ENCODE measurements around the gene ANAPC5.
A peak's percentile ranks its signal among the peaks of the same experiment; 100 is the strongest.
"Not testable (repeated sequence)": the region's sequence is repeated elsewhere in the genome, so short reads cannot be mapped to it uniquely, and the experiment has no call there.

Gene ANAPC5, protein sequence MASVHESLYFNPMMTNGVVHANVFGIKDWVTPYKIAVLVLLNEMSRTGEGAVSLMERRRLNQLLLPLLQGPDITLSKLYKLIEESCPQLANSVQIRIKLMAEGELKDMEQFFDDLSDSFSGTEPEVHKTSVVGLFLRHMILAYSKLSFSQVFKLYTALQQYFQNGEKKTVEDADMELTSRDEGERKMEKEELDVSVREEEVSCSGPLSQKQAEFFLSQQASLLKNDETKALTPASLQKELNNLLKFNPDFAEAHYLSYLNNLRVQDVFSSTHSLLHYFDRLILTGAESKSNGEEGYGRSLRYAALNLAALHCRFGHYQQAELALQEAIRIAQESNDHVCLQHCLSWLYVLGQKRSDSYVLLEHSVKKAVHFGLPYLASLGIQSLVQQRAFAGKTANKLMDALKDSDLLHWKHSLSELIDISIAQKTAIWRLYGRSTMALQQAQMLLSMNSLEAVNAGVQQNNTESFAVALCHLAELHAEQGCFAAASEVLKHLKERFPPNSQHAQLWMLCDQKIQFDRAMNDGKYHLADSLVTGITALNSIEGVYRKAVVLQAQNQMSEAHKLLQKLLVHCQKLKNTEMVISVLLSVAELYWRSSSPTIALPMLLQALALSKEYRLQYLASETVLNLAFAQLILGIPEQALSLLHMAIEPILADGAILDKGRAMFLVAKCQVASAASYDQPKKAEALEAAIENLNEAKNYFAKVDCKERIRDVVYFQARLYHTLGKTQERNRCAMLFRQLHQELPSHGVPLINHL

DNA sequence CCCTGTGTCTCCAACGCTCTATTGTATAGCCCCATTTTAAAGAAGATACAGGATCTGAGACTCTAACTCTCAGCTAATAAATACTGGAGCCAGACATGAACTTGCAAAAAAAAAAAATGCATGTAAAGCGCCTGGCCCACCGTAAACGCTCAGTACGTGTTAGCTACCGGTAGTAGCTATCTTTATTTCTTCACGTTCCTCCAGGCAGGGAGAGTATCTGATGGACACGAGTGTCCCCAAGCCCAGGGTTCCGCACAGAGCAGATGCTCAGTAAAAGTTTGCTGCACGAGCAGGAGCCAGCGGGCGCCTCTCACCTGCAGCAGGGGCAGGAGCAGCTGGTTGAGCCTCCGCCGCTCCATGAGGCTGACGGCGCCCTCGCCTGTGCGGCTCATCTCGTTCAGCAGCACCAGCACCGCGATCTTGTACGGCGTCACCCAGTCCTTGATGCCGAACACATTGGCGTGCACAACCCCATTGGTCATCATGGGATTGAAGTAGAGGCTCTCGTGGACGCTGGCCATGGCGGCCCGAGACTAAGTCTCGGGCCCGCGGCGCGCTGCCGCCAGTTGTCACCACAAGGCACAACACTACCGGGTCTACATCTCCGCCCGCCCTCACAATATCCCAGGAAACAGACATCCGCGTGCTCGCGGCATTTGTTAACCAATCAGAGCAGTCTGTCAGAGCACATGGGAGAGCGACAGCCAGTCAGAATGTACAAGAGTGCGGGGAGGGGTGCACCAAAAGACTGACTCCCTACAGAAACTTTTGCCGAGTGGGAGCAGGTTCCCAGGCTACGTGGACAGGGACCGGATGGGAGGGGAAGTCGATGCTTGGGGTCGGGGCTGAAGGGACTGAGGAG, at the start of gene ANAPC5:
TSS of gene ANAPC5 (minus strand) at position 592 of the 862 bp plus-strand sequence. CDS start at position 521, 71 bp downstream.
- DNase-seq (ENCODE audit: insufficient read length, low spot score) (peak; percentile 89), FAIRE-seq (peak; percentile 97)

DNA sequence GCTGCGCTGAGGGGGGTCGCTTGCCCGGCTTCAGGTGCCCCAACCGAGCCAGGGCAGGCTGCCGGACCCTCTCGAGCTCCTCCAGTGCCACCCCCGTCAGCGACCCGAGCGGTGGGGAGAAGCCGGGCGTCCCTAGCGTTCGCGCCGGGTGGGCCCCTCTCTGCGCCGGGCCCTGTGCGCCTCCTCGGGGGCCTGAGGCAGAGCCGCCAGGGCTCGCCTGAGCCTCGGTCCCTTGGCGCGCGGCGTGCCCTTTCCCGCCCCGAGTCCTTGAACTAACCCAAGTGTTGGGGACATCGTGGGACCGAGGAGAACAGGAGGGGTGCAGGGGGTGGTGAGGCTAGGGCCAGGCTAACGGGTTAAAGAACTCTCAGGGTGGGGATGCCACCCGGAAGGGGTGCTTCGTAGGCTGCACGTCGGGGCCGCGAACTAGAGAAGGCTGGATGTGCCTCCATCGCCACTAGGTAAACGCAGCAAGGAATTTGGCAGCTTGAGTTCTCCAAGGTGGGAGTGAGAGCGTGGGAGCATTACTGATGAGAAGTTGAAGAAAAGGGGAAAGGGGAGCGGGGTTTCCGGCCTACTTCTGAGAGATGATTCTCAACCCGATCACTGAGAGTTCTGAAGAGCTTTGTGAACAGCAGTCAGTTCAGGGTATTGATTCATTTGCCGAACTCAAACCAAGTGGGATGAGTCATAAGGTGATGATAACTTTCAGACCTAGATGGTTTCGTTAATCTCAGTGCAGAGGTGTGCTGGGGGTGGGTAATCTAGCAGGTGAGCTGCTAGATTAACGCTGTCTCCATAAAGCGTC, 48.3 kb upstream of the ANAPC5 start:
- DNase-seq (ENCODE audit: insufficient read length, low spot score): peak; percentile 40
- peak; percentile 98 for FAIRE-seq

DNA sequence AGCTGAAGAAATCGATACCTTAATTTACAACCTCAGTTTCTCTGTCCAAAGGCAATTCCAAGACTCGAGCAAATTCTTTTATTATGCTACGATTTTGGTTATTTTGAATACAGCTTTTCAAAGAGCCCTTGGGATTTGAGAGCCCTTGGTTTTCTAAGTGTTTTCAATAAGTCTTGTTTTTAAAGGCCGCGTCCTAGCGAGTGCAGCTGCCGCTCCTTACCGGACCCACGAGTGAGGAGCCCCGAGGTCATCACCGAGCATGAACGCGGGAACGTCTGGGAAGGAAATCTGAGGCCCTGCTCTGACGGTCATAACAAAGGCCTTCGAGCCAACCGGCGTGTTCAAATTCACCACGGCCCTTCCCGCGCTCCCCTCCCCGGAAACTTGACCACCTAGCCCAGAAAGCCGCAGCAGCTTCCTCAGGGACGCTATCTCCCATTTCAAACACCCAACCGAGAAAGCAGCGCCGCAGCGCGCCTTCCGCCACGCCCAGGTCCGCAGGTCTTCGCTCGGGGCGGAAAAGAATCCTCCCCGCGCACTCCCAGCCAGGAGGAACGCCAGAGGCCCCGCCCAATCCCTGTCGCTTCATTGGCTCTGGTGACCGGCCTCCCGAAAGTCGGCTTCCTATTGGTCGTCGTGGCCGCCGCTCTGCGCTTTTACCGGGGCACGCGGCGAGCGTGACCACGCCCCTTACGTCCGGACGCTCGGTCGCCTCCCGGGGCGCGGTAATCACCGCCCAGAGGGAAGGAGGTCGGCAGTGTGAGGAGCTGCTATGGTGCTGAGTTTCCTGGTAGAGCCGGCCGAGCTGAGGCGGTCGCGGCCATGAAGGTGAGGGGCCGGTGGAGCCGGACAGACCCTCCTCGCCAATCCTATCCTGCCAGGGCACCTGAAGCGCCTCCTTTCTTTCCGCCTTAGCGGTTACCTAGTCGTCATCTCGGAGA, 47.5 kb upstream of the ANAPC5 start, which contains the start of gene RNF34:
TSS of gene RNF34 (plus strand) at position 728 of the 941 bp plus-strand sequence. CDS start at position 823, 95 bp downstream.
- FAIRE-seq (peak; percentile 98), DNase-seq (ENCODE audit: insufficient read length, low spot score) (peak; percentile 85)

DNA sequence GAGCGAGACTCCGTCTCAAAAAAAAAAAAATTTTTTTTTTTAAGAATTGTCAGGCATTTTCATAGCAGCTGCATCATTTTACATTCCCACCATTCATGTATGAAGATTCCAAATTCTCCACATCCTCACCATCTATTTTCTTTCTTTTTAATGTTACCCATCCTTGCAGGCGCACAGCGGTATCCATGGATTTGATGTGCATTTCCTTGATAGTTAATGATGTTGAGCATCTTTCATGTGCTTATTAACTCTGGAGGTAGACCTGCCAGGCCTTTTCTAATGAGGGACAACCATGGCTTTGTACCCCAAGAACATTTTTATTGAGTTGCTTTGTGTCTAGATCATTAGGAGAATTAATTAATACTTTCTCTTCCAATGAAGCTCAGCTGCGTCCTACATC, 46.1 kb upstream of the ANAPC5 start:
- FAIRE-seq (no peak), DNase-seq (ENCODE audit: insufficient read length, low spot score) (no peak)

DNA sequence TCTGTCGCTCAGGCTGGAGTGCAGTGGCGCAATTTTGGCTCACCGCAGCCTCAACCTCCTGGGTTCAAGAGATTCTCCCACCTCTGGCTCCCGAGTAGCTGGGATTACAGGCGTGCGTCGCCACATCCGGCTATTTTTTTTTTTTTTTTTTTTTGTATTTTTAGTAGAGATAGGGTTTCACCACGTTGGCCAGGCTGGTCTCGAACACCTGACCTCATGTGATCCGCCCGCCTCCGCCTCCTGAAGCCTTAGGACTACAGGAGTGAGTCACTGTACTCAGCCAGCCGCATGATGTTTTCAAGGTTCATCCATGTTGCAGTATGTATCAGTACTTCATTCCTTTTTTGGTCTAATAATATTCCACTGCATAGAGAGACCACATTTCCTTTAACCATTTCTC, 45.3 kb upstream of the ANAPC5 start:
- DNase-seq (ENCODE audit: insufficient read length, low spot score) (no peak), FAIRE-seq (no peak)

DNA sequence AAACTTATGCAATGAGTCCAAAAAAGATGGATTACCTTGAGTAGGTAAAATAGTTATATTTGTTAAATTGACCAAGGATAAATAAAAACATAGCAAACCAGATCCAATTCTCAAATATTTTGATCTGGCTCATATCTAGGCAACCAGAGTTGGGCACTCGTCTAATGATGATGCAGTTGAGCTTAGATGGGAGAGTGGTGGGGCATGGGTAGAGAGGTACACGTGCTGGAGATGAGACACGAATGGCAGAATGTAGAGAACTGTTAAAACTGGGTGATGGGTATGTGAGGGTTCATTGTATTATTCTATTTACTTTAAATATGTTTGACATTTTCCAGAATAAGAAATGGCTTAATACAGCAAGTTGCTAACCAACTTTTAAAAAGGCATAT, 40.1 kb upstream of the ANAPC5 start:
- FAIRE-seq (no peak), DNase-seq (ENCODE audit: insufficient read length, low spot score) (no peak)

DNA sequence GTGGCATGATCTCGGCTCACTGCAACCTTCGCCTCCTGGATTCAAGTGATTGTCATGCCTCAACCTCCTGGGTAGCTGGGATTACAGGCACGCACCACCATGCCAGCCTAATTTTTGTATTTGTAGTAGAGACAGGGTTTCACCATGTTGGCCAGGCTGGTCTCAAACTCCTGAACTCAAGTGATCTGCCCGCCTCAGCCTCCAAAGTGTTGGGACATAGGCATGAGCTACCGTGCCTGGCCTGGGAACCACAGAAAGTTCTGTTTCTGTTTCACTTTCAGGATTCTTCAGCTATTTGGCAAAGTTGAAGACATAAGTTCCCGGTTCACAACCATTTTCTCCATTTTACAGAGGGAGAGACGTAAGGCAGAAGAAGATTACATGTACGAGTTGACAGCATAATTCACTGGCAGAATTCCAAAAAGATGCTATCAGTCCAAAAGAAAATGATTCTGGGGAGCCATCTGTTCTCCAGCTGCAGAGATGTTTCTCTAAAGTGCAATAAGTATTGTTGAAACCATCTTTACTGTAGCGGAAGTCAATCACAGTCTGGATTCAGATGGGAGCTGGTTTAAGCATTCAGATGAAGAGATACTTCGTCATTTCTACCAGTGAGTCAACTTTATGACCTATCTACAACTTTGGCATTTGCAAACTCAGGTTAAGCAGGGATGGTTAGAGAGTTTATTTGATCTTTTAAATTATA, 39.6 kb upstream of the ANAPC5 start:
- peak; percentile 93 for FAIRE-seq
- DNase-seq (ENCODE audit: insufficient read length, low spot score): peak; percentile 32

DNA sequence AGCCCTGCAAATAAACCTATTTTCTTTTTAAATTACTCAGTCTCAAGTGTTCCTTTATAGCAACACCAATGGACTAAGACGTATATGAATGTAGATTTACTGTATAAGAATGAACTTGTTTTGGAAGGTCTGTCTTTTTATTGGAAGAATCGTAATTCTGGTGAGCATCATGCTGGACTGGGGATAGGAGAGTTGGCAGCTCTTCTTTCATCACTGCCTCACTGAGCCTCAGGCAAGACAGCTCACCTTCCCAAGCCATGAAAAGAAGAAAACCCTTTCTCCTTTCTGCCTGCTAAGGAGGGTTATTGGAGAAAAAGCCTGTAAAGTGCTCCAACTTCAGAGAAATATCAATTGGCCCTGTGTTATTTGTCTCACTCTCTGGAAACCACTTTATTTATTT, 38.6 kb upstream of the ANAPC5 start:
- FAIRE-seq: no peak
- DNase-seq (ENCODE audit: insufficient read length, low spot score): no peak

DNA sequence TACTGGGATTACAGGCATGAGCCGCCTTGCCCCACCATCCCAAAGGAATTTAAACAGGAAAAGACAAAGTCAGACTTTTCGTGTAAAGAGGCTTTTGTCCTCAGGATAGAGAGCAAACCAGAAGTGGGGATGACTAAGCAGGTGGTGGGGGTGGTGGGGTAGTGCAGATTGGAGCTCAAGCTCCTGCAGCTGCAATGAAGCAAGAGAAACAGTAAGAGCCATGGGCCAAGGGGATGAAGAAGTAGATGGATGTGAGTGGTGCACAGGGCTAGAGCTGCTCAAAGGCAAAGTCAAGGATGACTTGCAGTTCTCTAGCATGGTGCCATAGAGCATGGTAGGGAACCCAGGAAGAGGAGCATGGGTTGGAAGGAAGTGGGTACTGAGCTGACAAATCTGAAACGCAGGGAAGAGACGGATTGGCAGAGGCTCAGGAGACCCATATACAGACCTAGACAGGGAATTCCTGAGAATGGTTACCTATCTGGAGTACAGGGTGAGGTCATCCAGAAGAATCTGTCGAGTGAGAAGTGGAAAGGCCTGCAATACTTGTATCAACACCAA, 36.3 kb upstream of the ANAPC5 start:
- DNase-seq (ENCODE audit: insufficient read length, low spot score) (no peak), FAIRE-seq (no peak)

DNA sequence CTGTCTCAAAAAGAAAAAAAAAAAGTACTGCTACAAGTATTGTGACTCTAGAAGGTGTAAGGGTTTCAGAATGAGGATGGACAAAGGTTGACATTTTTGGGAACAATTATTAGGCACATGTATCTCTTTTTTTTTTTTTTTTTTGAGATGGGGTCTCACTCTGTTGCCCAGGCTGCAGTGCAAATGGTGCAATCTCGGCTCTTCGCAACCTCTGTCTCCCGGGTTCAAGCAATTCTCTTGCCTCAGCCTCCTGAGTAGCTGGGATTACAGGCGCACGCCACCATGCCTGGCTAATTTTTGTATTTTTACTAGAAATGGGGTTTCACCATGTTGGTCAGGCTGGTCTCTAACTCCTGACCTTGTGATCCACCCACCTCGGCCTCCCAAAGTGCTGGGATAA, 32.7 kb upstream of the ANAPC5 start:
- not testable (repeated sequence) for DNase-seq (ENCODE audit: insufficient read length, low spot score); FAIRE-seq

DNA sequence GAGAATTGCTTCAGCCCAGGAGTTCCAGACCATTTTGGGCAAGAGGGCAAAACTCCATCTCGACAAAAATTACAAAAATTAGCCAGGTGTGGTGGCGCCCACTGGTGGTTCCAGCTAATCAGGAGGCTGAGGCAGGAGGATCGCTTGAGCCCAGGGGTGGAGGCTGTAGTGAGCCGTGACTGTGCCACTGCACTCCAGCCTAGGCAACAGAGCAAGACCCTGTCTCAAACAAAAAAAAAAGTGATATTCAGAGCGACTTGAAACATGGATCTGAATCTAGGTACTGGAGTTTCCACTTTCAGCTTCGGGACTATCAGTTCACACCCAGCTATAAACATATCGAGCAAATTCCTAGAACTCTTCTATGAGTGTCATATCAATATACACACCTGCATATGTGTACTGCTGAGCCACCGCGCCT, 31.4 kb upstream of the ANAPC5 start:
- DNase-seq (ENCODE audit: insufficient read length, low spot score): no peak
- FAIRE-seq: no peak

DNA sequence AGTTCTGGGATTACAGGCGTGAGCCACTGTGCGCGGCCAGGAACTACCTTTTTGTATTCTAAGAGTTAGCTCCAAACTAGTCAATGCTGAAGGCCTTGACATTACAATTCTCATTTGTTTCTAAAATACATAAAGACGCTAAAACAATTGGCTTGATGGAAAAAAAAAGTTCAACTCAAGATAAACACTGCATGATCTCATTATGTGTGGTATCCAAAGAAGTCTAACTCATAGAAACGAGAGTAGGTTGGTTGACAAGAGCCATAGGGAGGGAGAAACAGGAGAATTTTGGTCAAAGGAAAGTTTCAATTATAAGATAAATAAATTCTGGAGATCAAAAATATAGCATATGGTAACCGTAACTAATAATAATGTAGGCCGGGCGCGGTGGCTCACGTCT, 27.7 kb upstream of the ANAPC5 start:
- FAIRE-seq (no peak), DNase-seq (ENCODE audit: insufficient read length, low spot score) (no peak)

DNA sequence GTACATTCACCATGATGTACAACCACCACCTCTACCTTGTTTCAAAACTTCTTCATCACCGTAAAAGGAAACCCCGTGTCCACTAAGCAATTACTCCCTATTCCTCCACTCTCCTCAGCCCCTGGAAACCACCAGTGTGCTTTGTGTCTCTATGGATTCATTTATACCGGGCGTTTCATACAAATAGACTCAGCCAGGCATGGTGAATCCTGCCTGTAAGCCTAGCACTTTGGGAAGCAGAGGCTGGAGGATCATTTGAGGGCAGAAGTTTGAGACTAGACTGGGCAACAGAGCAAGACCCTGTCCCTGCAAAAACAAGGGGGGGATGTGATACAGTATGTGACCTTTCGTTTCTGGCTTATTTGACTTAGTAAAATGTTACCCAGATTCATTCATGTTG, 26.5 kb upstream of the ANAPC5 start:
- no peak for FAIRE-seq
- DNase-seq (ENCODE audit: insufficient read length, low spot score): no peak

DNA sequence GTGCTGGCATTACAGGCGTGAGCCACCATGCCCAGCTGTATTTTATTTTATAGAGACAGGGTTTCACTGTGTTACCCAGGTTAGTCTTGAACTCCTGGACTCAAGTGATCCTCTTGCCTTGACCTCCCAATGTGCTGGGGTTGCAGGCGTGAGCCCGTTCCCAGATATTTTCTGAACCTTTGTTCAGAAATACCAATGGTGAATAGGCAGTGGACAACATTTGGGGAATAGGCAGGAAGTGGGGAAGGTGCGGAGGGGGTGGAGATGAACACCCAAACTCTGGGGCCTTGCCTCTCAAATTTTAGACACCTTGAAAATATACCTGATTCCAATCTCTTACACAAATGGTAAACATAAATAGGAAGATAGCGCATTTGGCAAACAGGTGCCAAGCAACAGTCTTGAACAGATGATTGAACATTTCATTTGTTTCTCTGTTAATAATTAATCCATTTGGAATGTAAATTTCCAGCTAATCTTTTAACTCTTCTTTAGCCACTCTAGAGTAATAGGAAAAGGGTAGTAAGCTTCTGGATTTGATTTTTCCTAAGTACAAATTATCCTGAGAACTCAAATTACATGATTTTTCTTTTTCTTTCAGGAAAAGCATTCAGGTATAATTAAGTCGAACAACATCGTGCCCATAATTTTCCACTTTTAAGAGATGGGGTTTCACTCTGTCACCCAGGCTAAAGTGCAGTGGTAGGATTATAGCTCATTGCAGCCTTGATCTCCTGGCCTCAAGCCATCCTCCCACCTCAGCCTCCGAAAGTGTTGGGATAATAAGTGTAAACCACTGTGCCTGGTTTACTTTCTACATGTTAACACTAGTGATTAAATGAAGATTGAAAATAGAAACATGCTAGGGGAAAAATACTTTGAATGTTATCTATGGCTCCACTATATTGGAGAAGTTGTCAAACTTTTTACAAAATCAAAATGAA, 24.8 kb upstream of the ANAPC5 start:
- no peak for FAIRE-seq
- DNase-seq (ENCODE audit: insufficient read length, low spot score): no peak

DNA sequence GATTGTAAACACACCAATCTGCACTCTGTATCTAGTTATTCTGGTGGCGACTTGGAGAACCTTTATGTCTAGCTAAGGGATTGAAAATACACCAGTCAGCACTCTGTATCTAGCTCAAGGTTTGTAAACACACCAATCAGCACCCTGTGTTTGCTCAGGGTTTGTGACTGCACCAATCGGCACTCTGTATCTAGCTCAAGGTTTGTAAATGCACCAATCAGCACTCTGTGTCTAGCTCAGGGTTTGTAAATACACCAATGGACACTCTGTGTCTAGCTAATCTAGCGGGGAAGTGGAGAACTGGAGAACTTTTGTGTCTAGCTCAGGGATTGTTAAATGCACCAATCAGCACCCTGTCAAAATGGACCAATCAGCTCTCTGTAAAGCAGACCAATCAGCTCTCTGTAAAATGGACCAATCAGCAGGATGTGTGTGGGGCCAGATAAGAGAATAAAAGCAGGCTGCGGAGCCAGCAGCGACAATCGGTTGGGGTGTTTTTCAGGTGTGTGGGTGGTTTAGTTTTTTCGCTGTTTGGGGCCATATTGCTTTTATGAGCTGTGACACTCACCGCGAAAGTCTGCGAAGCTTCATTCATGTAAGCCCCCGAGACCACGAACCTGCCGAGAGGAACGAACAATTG, 22.9 kb upstream of the ANAPC5 start:
- FAIRE-seq; DNase-seq (ENCODE audit: insufficient read length, low spot score): not testable (repeated sequence)

DNA sequence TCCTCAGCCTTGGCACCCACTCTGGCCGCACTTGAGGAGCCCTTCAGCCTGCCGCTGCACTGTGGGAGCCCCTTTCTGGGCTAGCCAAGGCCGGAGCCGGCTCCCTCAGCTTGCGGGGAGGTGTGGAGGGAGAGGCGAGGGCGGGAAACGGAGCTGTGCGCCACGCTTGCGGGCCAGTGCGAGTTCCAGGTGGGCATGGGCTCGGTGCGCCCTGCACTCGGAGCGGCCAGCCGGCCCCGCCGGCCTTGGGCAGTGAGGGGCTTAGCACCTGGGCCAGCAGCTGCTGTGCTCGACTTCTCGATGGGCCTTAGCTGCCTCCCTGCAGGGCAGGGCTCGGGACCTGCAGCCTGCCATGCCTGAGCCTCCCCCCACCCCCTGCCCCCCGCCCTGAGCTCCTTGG, 22.1 kb upstream of the ANAPC5 start:
- not testable (repeated sequence) for FAIRE-seq; DNase-seq (ENCODE audit: insufficient read length, low spot score)

All from GM19239 (cell line).